ENCODE results near the gene BOLA1.

Gene BOLA1

GRCh38 chr1:149887456-149888246 is 11.7 kb upstream of the BOLA1 start:
- DNase-seq: peak; percentile 100

- peak; percentile 100 for DNase-seq
These were observed 10.9 kb upstream of the BOLA1 start for GRCh38 chr1:149888247-149888998.

GRCh38 chr1:149888999-149889289 is 10.4 kb upstream of the BOLA1 start:
- DNase-seq: no peak

GRCh38 chr1:149896575-149896974 is 2.8 kb upstream of the BOLA1 start:
- DNase-seq: no peak

GRCh38 chr1:149903836-149904491 is 4.6 kb downstream of the BOLA1 start:
- DNase-seq: no peak

- DNase-seq: no peak
These were observed 7.3 kb downstream of the BOLA1 start for GRCh38 chr1:149906570-149907075.

DNA sequence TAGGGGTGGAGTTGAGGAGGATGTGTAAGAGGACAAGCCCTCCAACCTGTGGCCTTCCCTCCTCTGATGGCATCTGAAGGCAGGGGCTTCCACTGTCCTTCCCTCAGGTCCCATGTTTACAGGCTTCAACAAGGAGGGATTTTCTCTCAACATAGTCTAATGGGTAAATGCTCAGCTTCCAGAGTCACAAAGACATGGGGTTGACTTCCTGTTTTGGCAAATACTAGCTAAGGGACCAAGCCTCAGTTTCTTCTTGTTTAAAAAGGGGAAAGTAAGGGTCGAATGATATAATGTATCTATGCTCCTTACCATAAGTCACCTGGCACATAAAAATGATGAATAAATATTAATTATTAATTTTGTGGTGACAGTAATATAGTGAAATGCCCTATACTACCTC is 15.2 kb downstream of the BOLA1 start:
- no peak for DNase-seq

DNA sequence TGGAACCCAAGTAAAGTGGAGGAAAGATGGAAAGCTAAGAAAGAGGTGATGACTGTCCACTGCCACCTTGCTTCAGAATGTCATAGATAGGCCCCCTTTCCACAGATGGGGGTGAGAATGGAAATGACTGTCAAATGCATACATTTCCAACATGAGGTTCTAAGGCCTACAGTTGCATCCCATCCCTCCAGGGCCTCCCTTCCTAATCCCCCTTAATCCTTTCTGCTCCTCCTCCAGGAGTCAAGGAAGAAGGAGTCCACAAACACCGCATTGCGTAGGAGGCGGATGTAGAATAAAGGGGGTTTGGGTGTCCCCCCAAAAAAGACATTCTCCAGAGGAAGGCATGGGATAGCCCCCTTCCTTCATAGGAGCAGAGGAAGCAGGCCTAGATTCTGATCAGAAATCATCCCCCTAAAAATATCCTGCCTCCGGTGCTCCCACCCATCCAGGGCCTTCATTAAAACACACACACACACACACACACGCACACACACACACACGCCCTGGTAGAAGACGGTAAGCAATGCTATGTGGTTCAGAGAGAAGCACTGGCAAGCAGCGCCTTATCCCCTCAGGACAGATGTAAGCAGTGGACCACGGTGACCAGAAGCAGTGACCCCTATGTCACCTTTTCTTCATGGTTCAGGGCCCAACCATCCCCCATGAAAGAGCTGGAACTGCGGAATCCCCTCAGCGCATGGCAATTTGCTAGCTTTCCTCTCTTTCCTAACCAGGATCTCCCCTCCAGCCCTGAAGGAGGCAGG is 16.2 kb downstream of the BOLA1 start:
- no peak for DNase-seq

DNA sequence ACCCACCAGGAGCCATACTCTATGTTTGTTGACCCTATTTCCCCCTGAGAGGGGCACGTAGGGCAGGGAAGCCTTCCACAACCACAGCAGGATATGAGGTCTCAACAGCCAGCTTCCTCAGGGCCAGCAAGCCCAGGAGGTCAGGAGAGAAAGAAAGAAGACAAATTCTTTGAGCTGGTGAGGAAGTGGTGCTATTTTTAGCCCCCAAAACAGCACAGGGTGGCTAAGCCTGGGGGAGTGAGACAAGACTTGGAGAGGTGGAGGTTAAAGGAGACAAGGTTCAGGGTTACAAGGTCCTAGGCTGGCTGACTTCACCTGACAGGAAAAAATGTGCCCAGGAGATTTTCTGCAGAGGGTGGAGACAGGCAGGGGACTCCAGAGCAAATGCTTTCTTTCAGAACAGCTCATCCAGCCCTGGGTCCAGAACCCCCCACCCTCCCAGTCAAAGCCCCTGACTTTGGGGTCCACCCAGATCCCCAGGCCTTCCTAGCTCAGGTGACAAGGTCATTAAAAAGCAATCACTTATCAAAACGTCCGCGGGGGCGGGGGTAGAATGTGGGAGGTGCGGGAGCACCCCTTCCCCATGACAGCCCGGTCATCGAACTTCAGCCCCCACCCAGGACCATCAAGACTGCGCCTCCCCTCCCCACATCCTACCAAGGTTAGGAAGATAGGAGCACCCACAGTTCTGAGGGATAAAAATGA is 17.0 kb downstream of the BOLA1 start:
- DNase-seq: no peak

DNA sequence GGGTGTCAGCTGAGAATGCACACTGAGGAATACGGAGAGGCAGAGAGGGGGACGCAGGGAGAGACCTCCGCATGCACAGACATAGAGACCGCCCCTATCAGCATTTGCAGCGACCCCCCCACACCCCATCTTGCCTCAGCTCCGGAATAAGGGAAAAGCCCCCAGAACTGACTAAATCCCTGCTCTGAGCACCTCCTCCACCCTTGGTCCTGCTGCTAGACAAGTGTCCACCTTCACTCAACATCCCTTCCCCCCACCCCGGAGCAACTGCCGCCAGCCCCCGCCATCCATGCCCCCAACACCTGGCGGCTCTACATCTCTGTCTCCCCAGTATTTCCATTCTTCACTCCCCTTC is 17.5 kb downstream of the BOLA1 start:
- DNase-seq: no peak

DNA sequence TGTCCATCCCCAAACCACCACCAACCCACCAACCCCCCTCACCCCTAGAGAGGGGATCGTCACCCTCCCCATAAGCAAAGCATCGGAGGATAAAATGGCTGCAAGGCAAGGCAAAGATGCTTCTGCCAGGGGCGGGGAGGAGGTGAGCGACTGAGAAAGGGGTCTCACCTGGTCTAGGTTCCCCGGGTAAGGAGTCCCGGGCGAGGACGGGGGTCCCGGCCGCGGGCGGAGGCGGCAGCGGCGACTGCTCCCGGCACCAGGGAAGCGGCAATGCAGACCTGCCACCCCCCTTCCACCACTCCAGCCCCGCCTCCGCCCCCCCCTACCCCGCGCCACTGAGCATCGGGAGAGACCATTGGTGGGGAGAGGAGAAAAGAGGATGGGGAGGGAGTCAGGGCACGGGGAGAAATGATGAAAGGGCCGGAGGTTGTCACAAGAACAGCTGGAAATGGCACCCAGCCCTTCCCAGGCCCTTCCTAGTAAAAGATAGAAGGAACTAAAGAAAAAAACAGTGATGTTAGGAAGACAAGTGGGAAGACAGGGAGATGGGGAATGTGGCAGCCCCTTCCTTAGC is 18.3 kb downstream of the BOLA1 start, which contains the start of gene SV2A:
SV2A (minus strand) TSS at position 274 of the 574 bp plus-strand sequence. CDS start 4,004 bp downstream, outside the sequence.
- DNase-seq: no peak

GRCh38 chr1:149923626-149924025 is 24.3 kb downstream of the BOLA1 start:
- no peak for DNase-seq

DNA sequence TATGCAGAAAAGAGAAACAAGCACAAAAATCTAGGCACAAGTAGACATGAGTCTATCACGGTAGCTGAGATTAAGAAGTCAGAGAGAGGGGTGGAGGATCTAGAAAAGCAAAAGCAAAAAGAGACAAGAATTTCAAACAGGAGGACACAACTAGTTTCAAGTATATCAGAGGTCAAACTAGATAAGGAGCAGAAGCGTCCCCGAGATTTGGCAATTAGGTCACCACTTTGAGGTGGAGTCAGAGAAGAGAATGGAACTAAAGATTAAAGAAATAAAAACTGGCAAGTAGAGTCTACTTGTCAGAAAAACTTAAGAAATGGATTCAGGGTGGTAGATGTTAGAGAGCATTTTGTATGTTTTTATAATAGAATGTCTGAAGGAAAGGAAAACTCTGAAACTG is 26.0 kb downstream of the BOLA1 start:
- no peak for DNase-seq

GRCh38 chr1:149925751-149926150 is 26.4 kb downstream of the BOLA1 start:
- no peak for DNase-seq

GRCh38 chr1:149926296-149926695 is 26.9 kb downstream of the BOLA1 start:
- DNase-seq: no peak

DNA sequence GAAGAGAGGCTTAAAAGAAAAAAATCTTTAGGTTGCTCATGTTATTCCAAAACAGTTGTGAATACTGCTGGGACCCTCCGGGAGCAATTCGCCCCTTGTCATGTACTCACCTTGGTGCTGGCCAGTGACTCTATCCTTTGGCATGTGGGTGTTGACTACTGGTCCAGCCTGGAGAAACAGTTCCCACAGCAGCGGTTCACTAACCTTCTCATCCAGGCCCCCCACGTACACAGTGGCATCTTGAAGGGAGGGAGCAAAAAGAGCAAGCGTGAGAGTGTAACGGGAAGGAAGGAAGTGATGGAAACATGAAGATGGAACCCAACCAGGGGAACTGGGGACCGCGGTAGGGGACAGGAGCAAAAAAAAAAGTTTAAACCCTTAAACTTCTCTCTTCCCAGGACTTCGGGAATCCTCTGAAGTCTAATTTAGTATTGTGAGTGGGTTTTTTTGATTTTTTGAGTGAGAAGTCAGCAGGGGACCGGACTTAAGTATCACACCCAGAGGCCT is 27.7 kb downstream of the BOLA1 start:
- DNase-seq: no peak

GRCh38 chr1:149927563-149928400 is 28.4 kb downstream of the BOLA1 start, which contains the start of gene SF3B4:
Gene SF3B4, minus strand, starts transcription at chr1:149927803. Its CDS starts 44 bp downstream, at chr1:149927759.
- peak; percentile 91 for DNase-seq

DNA sequence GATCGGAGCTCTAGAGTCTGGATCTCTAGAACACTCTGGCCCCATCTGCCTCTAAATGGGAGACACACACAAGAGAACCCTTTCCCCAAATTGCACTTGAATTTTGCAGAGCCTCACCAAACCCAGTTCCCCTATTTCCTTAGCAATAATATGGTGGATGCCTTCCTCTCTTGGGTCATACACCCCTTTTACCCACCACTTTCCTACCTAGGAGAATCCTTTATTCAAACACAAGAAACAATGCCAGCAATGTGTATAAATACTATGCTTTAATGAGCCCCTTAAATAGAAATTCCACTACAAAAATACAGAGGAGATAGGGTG is 29.0 kb downstream of the BOLA1 start:
- DNase-seq: no peak

DNA sequence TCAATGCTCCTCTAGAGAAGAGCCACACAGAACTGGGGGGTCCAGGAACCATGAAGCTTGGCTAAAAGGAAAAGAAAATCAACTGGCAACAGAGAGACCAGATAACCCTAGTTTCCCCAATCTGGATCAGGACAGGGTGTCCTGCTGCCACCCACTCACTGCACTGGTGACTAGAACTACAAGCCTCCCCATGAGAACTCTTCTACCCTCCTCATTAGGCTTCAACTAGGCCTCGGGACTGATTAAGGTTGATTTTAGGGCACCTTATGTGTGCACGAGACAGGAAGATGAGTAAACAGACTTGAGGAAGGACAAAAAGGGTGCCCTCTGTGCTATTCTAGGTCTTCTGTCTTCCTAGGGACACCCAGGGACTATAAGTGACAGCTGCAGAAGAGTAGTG is 30.5 kb downstream of the BOLA1 start:
- no peak for DNase-seq

DNA sequence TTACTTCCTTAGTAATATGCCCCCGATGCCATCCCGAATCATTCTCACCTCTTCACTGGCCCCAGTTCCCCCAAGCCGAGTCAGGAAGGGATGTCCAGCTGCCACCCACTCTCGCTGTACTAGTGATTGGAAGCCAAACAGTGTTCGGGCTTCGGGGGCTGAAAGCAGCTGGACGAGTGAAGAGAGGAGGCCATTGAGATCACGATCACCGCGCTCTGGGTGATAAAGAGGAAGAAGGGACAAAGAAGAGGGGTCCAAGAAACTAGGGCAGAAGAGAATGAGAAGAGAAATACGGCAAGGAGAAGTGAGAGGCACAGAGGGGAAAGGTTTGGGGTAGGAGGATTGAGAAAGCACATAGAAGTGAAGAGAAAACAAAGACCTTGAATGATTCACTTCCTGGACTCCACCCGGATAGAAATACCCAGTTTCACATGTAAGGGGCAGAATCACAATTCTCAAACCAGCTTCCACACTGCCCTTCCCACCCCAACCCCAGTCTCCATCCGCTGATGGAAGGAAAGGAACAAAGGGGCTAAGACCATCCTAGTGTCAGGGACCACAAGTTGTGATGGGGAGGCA is 31.9 kb downstream of the BOLA1 start:
- peak; percentile 74 for DNase-seq

All from SIG-M5 (cell line).